ENCODE data around the gene DPYSL5. TPM values are rescaled to one million over a fixed set of nuclear protein-coding genes. Genes with fewer than 3 reads are reported as not detected.

Gene DPYSL5
- total RNA-seq, 2 donors from 2014 or later, result 0.24 to 0.35 TPM

DNA sequence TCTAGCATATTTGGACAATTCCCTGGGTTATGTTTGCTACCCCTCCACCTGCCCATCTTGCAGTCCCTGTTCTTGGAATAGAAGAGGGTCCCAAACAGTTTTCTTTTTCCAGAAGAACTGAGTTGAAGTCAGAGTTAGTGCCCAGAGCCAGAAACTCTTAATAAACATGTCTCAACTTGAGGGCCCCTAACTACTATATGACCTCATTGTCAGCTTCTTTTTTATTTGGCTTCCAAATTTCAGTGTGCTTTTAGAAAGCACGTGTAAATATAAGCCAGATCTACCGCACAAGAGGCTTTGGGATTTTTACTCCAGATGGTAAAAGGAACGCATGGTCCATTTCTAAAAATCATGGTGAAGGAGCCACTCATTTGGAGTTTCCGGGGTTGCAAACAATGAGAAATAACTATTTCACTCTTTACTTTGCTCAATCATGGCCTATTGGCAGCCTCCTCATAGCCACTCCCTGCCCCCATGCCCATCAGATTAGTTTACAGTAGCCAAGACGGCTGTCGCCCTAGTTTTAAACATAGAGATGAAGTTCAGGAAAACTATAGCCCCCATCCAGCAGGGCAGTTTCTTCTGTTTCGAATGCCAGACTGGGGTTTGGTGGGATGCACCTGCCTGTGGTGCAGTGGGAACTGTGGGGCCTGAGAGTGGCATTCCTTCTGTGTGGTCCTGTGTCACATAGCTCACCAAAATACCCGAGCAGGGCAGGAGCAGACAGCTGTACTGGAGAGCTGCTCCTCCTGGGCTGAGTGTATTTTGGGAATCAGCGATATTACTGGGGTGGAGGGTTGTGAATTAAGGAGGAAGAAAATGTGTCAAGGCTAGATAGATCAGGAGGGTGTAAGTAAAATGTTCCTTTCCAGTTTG is 124.2 kb downstream of the DPYSL5 start:
- Histone ChIP-seq H3K9me3 (no peaks in the 10 kb centered on the region), H3K9ac (ENCODE audit: low read depth in 2 of 2, low read length in 2 of 2) (no peak overlapping the region), H3K4me3 (no peak overlapping the region), H3K27me3 (no peaks in the 10 kb centered on the region), H3K4me1 (no peaks in the 10 kb centered on the region), H3K27ac (no peak overlapping the region), H3K36me3 (no peaks in the 10 kb centered on the region)
- no peak for DNase-seq
- TF ChIP-seq, protein P1, sequence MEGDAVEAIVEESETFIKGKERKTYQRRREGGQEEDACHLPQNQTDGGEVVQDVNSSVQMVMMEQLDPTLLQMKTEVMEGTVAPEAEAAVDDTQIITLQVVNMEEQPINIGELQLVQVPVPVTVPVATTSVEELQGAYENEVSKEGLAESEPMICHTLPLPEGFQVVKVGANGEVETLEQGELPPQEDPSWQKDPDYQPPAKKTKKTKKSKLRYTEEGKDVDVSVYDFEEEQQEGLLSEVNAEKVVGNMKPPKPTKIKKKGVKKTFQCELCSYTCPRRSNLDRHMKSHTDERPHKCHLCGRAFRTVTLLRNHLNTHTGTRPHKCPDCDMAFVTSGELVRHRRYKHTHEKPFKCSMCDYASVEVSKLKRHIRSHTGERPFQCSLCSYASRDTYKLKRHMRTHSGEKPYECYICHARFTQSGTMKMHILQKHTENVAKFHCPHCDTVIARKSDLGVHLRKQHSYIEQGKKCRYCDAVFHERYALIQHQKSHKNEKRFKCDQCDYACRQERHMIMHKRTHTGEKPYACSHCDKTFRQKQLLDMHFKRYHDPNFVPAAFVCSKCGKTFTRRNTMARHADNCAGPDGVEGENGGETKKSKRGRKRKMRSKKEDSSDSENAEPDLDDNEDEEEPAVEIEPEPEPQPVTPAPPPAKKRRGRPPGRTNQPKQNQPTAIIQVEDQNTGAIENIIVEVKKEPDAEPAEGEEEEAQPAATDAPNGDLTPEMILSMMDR (IDR thresholded peaks at IDR 0.05), result no peak
- intact Hi-C loops (cut with DNase I), result no loop called here

- TF ChIP-seq, protein P1 (IDR thresholded peaks at IDR 0.05), result no peak
These were observed 126.4 kb downstream of the DPYSL5 start for GRCh38 chr2:26974352-26974751.

GRCh38 chr2:26975102-26975501 is 127.2 kb downstream of the DPYSL5 start:
- H3K36me3 ChIP-seq, result no peaks in the 10 kb centered on the region
- TF ChIP-seq, protein P1 (IDR thresholded peaks at IDR 0.05), result no peak
- H3K4me3 ChIP-seq, result no peak overlapping the region
- intact Hi-C loops (cut with DNase I), result no loop called here
- H3K4me1 ChIP-seq, result no peaks in the 10 kb centered on the region
- H3K9ac ChIP-seq (ENCODE audit: low read depth in 2 of 2, low read length in 2 of 2), result no peak overlapping the region
- no peak for DNase-seq
- no peak overlapping the region for H3K27ac ChIP-seq
- H3K9me3 ChIP-seq, result no peaks in the 10 kb centered on the region
- no peaks in the 10 kb centered on the region for H3K27me3 ChIP-seq

More at GRCh38 chr2:26974352-26974751, 126.4 kb downstream of the DPYSL5 start:
- Histone ChIP-seq H3K27ac (no peak overlapping the region), H3K9me3 (no peaks in the 10 kb centered on the region), H3K36me3 (no peaks in the 10 kb centered on the region), H3K4me3 (no peak overlapping the region), H3K27me3 (no peaks in the 10 kb centered on the region), H3K9ac (ENCODE audit: low read depth in 2 of 2, low read length in 2 of 2) (no peak overlapping the region), H3K4me1 (no peaks in the 10 kb centered on the region)
- DNase-seq, result no peak
- intact Hi-C loops (cut with DNase I), result no loop called here

DNA sequence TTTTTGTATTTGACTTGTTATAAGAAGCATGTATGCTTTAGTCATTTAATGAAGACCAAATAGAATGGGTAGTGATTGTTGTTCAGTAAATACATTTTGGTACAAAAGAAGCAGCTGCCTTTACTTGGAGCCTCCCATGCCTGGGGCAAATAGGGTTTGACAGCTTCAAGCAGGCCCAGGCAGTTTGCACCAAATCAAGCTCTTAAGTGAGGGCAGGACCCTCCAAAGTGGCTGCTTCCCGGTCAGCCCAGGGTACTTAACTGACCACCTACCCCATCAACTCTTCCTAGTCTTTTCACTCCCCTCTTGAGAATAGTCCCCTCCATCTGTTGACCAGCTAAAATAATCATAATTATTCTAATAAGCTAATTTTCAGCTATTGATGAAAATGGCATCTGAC is 127.7 kb downstream of the DPYSL5 start:
- Histone ChIP-seq H3K4me1 (no peaks in the 10 kb centered on the region), H3K9ac (ENCODE audit: low read depth in 2 of 2, low read length in 2 of 2) (no peak overlapping the region), H3K27me3 (no peaks in the 10 kb centered on the region), H3K9me3 (no peaks in the 10 kb centered on the region), H3K27ac (no peak overlapping the region), H3K36me3 (no peaks in the 10 kb centered on the region), H3K4me3 (no peak overlapping the region)
- TF ChIP-seq, protein P1 (IDR thresholded peaks at IDR 0.05), result no peak
- intact Hi-C loops (cut with DNase I), result no loop called here
- no peak for DNase-seq

DNA sequence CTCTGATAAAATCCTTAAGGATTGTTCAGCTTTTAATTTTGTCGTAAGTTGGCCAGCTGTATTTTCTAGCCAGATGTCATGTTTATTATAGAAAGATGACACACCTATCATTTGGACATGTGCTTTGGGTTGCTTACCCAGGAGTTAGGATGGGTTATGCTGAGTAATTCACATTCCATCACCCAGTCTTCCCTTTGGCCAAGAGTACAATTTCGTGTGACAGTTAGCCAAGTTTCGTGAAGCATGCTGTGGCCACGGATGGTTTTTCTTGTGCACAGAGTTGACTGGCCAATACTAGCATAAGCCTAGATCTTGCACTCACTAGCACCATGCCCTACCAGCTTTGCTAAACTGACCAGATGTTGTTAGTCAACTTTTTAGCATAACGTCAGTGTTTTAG is 128.3 kb downstream of the DPYSL5 start:
- DNase-seq, result no peak
- Histone ChIP-seq H3K4me3 (no peak overlapping the region), H3K27ac (no peak overlapping the region), H3K27me3 (no peaks in the 10 kb centered on the region), H3K36me3 (no peaks in the 10 kb centered on the region), H3K9me3 (no peaks in the 10 kb centered on the region), H3K4me1 (no peaks in the 10 kb centered on the region), H3K9ac (ENCODE audit: low read depth in 2 of 2, low read length in 2 of 2) (no peak overlapping the region)
- intact Hi-C loops (cut with DNase I), result no loop called here
- TF ChIP-seq, protein P1 (IDR thresholded peaks at IDR 0.05), result no peak

All from colonic mucosa (tissue), 4 donors.